Femur (tissue), 1 donor: ENCODE measurements around the gene PTPRG.

Experiments
- DNase-seq: peaks from one replicate; pipeline ENCODE4 v3.0.0-alpha.2; 2017

PTPRG gene

DNA sequence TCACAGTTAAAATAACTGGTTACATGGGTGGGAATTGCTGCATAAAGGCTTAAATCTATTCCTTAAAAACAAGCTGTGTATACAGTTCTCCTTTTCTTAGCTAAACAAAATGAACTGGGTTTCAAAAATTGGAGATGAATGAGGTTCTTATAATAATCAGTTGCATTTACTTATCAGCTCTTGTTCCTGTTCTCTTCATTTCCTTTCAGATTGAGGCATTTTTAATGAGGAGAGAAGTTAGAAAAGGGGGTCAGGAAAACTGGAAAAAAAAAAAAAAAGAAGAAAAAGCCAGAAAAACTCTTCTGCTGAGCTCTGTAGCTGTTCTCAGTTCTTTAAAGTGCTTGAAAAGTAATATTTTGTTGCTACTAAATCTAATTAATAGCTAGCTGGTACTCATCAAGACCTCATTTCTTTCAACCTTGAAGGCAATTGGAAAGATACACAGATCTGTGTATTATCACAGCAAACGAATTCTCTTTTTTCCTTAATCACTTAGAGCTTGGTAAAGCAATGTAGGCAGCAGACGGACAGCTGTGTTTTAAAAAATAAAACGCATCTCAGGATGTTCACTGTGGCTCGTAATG lies 32.2 kb downstream of the PTPRG start:
- DNase-seq, result no peak

GRCh38 chr3:61594144-61594963 lies 33.0 kb downstream of the PTPRG start:
- no peak for DNase-seq

GRCh38 chr3:61594964-61595285 lies 33.6 kb downstream of the PTPRG start:
- no peak for DNase-seq

DNA sequence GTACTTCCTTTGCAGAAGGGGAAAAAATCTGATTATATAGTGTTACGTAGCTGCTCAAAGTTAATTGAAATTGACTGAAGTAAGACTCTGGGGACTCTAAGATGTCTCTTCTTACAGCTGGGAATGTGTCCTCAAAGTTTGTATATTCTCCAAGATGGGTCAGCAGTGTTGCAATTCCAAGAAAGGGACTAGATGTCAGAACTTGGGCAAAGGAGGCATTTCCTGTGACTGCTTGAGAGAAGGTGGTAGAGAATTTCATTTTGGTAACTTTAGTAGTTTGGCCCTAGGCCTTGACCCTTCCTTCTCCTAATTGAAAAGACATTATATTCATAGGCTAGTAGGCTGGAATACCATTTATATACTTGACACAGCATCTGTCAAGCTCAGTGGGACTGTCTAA lies 33.9 kb downstream of the PTPRG start:
- no peak for DNase-seq

- no peak for DNase-seq
These were observed 34.5 kb downstream of the PTPRG start for GRCh38 chr3:61595826-61596225.

DNA sequence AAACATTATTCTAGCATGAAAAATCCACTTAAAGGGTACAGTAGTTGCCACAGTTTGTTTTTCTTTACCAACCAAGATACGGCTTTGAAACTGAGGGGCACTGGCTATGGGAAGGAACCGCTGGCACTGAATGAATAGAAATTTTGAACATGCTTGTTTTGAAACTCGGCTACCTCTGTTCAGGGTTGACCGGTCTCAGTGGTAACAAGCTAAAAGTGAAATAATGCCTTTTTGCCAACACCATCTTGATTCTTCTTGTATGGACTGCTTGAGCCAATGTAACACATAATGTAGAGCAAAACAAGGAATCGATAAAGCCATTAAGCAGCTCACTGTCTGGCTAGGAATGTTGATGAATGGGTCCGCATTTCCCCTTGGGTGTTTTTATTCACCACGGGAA lies 36.5 kb downstream of the PTPRG start:
- no peak for DNase-seq

- no peak for DNase-seq
These were observed 38.8 kb downstream of the PTPRG start for GRCh38 chr3:61600195-61600594.

- DNase-seq, result no peak
These were observed 40.5 kb downstream of the PTPRG start for GRCh38 chr3:61601831-61602230.

GRCh38 chr3:61602466-61602865 lies 41.1 kb downstream of the PTPRG start:
- no peak for DNase-seq

DNA sequence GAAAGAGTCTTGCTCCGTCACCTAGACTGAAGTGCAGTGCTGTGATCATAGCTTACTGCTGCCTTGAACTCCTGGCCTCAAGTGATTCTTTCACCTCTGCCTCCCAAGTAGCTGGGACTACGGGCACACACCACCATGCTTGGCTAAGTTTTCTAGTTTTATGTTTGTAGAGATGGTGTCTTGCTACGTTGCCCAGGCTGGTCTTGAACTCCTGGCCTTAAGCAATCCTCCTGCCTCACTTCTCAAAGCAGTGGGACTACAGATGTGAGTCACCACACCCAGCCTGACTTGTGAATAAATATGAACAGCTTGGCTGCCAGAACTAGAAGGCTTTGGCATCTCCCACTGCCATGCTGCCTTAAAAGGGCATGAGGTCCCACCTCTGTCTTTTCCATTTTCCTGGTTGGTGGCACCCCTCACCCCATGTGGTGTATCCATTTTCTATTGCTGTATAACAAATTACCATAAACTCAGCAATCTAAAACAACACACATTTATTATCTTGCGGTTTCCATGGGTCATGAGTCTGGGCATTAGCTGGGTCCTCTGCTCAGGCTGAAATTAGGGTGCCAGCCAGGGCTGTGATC lies 44.3 kb downstream of the PTPRG start:
- no peak for DNase-seq

DNA sequence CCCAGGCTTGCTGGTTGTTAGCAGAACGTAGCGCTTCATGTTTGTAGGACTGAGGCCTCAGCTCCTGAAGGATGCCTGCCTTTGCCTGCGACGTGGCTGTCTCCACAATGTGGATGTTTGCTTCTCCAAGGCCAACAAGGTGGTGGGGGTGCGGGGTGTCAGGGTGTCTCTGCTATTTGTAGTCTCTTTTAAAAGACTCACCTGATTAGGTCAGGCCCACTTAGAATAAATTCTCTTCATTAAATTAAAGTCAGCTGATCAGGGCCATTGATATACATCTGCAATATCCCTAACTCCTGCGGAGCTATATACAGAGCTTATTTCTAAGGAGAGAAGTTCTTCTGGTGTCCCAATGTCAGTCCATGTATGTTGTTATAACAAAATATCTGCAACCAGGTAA lies 44.8 kb downstream of the PTPRG start:
- no peak for DNase-seq

- no peak for DNase-seq
These were observed 46.7 kb downstream of the PTPRG start for GRCh38 chr3:61608072-61608471.

DNA sequence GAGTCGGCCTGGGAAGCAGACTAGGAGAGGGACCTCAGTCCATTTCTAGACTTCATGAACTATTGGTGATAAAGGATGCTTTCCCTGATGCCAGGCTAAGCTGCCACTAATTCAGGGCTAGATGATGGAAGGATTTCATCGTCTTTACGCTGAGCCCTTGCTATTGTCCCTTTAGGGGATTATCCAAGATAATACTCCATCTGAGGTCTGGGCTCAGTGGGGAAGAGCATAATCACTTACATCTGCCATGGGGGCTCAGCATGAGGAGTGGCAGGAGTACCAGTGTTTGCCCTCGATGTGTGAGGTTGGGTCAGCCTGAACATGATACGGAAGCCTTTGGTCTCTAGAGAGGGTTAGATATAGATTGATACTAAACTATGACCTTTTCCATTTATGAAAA lies 47.3 kb downstream of the PTPRG start:
- DNase-seq, result no peak

- DNase-seq, result no peak
These were observed 48.9 kb downstream of the PTPRG start for GRCh38 chr3:61610316-61610715.

DNA sequence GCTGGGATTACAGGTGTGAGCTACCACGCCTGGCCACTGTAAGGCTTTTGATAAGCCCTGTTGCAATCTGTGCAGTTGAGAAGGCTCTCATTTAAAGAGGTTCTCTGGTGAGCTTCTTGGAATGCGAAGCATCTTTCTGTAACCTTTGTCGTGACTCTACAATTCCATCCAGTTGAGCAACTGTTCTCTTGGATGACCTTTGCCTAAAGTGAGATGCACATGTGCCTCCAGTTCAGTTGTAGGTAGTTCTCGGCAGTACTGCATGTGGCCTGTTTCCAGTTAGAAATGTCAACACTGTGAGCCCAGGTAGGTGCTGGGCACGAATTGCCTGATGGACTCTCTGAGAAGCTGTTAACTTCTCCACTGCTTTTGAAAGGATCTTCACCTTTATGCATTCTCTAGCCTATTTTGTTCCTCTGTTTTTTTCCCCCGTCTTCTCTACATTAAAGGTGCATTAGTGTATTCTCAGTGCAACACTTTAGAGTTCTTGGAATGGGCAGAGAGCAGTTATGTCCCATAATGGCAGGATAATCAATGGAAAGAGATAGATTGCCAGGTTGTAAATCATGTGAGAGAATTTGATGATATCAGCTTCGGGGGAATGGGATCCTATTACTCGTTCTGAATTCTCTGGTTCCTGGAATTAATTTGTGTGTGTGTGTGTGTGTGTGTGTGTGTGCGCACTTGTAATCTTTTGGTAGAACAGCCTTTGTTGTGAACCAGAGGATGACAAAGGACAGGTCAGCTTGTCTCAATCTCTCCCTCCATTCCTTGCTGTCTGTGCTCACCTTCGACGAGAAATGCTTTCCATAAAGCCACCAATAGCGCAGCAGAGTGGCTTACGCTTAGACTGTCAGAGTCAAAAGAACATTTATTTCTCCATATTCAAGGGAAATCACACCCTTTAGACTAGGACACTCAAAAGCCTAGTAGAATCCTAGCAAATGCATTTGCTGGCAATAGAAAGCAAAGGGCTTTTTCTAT lies 51.1 kb downstream of the PTPRG start:
- DNase-seq, result no peak

DNA sequence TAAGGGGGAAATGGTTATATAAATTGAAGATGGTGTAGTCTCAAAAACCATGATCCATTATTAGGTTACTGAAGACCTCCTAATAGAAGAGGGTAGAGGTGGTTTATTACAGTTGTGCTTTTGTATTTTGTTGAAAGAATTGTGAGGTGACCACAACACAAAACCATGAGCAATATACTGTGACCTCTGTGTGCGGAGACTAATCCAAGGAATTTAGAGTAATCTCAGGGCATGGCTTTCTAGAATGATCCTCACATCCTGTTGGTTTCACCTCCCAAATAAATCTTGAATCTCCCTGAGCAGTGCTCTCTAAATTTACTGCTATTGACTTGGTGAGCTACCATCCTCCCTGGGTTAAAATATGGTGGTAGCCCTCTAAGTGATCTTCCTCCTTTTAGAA lies 52.3 kb downstream of the PTPRG start:
- no peak for DNase-seq

GRCh38 chr3:61615643-61616042 lies 54.3 kb downstream of the PTPRG start:
- DNase-seq, result no peak

DNA sequence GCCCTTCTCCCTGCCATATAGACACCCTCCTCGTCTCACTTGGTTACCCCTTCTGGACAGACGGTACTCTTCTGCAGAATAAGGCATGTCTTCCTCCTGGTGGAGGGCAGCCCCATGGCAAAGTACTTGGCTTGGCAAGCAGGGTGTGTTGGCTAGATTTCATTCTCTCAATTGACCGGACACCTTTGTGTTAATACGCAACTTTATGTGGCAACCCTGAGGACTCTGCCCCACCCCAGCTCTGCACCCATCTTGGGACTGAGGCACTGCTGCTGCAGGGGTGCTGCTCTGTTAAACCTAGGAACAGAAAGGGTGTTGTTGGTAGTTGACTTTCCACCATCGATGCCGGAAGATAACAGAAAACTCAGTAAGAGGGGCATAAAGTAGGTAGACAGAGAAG lies 55.2 kb downstream of the PTPRG start:
- no peak for DNase-seq

GRCh38 chr3:61617041-61617440 lies 55.7 kb downstream of the PTPRG start:
- DNase-seq, result no peak

- DNase-seq, result no peak
These were observed 56.3 kb downstream of the PTPRG start for GRCh38 chr3:61617651-61618050.

- no peak for DNase-seq
These were observed 56.9 kb downstream of the PTPRG start for GRCh38 chr3:61618231-61618630.

DNA sequence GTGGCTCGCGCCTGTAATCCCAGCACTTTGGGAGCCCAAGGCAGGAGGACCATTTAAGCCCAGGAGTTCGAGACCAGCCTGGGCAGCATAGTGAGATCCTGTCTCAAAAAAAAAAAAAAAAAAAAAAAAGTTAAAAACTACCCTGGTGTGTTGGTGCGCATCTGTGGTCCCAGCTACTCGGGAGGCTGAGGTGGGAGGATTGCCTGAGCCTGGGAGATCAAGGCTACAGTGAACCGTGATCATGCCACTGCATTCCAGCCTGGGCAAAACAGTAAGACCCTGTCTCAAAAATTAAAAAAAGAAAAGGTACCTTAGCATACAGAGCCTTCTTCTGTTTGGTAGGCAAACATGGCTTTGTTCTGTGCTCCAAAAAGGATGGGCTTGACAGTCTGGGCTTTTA lies 57.5 kb downstream of the PTPRG start:
- no peak for DNase-seq

DNA sequence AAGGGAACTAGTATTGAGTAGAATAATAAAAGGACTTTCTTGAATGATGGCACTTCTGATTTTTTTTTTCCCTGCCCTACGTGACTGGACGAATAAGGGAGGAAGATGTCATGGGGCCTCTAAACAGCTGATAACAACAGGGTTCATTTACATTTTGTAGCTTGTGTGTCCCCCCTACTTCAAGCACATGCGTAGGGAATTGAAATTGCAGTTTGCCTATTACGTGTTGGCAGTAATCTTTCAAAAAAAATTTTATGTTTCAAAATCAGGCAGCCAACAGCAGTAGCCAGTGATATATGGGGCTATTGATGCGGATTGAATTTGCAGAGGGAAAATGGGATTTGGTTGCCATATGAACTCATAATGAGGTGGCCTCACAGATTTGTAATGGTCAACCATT lies 58.7 kb downstream of the PTPRG start:
- DNase-seq, result no peak
